Measurements from ENCODE around the gene GALNT1.

Gene GALNT1

DNA sequence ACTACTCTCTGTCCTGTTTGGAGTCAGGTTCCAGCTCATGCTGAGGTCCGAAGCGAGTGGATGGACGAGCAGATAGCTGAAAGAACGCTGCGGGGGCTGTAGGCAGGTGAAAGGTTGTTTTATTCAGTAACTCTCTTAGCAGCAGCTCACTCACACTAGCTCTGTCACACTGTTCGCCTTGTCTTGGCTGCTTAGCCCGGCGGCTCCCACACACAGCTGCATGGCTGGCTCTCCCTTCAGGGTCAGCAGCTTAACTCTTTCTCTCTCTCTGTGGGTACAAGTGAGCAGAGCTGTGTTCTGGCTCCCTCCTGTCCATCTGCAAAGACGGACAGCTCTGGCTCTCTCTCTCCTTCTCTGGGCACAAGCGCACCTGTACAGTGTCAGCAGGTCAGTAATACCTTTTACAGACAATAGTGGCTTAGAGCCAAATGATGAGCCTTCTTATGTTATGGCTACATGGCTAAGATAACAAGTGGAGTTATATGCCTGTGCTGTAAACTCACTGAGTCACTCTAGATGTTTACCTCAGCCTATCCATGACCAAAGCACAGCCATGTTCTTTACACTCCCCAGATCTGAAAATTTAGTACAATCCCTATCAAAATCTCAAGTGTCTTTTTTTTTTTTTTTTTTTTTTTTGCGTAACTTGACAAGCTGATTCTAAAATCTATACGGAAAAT lies 149.3 kb downstream of the GALNT1 start:
- Mint-ChIP-seq H3K36me3 (no peaks in the 10 kb centered on the region), H3K27ac (no peak overlapping the region), H3K9me3 (no peaks in the 10 kb centered on the region), H3K4me1 (peaks cover 12% of the 10 kb centered on the region), H3K4me3 (no peak overlapping the region)
- DNase-seq (ENCODE audit: low spot score in 2 of 2) = no peak
- no peak for ATAC-seq

DNA sequence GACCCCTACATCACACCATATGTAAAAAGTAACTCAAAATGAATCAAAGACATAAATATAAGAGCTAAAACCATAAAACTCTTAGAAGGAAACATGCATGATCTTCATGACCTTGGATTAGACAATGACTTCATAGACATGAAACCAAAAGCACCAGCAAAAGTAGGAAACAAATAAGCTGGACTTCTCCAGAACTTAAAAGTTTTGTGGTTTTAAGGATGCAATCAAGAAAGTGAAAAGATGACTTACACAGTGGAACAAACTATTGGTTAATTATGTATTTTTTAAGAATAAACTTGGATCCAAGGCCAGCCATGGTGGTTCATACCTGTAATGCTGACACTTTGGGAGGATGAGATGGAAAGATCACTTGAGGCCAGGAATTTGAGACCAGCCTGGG lies 150.2 kb downstream of the GALNT1 start:
- Mint-ChIP-seq H3K4me3 (no peak overlapping the region), H3K9me3 (no peaks in the 10 kb centered on the region), H3K4me1 (peaks cover 12% of the 10 kb centered on the region), H3K36me3 (no peaks in the 10 kb centered on the region), H3K27ac (no peak overlapping the region)
- DNase-seq (ENCODE audit: low spot score in 2 of 2) (no peak), ATAC-seq (no peak)

GRCh38 chr18:35732162-35732561 lies 150.6 kb downstream of the GALNT1 start:
- ATAC-seq (no peak), DNase-seq (ENCODE audit: low spot score in 2 of 2) (no peak)
- Mint-ChIP-seq H3K36me3 (no peaks in the 10 kb centered on the region), H3K27ac (no peak overlapping the region), H3K4me3 (no peak overlapping the region), H3K9me3 (no peaks in the 10 kb centered on the region), H3K4me1 (peaks cover 12% of the 10 kb centered on the region)

- Mint-ChIP-seq H3K9me3 (no peaks in the 10 kb centered on the region), H3K4me1 (peaks cover 12% of the 10 kb centered on the region), H3K27ac (no peak overlapping the region), H3K36me3 (no peaks in the 10 kb centered on the region), H3K4me3 (no peak overlapping the region)
- ATAC-seq (no peak), DNase-seq (ENCODE audit: low spot score in 2 of 2) (no peak)
These were observed 151.1 kb downstream of the GALNT1 start for GRCh38 chr18:35732636-35733035.

DNA sequence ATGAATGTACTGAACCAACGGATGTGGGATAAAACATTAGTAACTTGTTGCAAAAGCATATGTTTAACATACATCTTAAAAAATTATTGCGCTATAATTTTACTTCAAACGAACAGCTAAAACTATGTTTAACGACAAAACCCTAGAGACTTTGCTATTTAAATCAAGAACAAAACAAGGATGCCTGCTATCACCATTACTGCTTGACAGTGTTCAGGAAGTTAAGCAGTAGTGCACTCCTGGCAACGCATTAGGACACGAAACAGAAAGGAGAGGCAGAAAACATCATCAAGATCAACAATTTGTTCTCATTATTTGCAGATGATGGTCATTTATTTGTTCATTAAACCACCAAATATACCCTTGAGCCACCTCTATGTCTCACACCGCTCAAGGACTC lies 151.9 kb downstream of the GALNT1 start:
- ATAC-seq (no peak), DNase-seq (ENCODE audit: low spot score in 2 of 2) (no peak)
- Mint-ChIP-seq H3K27ac (no peak overlapping the region), H3K4me1 (peaks cover 12% of the 10 kb centered on the region), H3K36me3 (no peaks in the 10 kb centered on the region), H3K9me3 (no peaks in the 10 kb centered on the region), H3K4me3 (no peak overlapping the region)

- no peak for ATAC-seq
- Mint-ChIP-seq H3K27ac (no peak overlapping the region), H3K36me3 (no peaks in the 10 kb centered on the region), H3K4me1 (no peaks in the 10 kb centered on the region), H3K9me3 (no peaks in the 10 kb centered on the region), H3K4me3 (no peak overlapping the region)
- no peak for DNase-seq (ENCODE audit: low spot score in 2 of 2)
These were observed 155.2 kb downstream of the GALNT1 start for GRCh38 chr18:35736696-35737095.

GRCh38 chr18:35739778-35740177 lies 158.2 kb downstream of the GALNT1 start:
- no peak overlapping the region for H3K4me3 Mint-ChIP-seq
- H3K36me3 Mint-ChIP-seq = no peaks in the 10 kb centered on the region
- ATAC-seq = no peak
- no peaks in the 10 kb centered on the region for H3K4me1 Mint-ChIP-seq
- no peaks in the 10 kb centered on the region for H3K9me3 Mint-ChIP-seq
- H3K27ac Mint-ChIP-seq = no peak overlapping the region
- no peak for DNase-seq (ENCODE audit: low spot score in 2 of 2)

DNA sequence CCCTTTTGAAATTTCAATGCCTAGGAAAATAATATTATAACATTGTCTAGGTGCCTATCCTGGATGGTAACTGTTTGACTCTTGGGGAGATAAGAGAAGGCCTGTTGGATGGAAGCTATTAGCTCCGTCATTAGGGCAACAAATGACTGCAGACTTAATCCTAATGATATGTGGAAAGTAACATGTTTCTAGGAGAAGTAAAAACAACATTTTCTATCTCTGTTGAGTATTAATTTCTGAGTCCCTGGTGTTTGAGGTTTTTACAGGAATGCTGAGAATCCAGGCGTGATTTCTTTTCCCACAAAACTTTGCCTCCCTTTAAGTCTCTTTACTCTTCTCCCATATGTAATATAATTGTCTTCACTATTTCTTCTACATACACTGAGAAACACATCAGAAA lies 159.1 kb downstream of the GALNT1 start:
- Mint-ChIP-seq H3K4me1 (no peaks in the 10 kb centered on the region), H3K27ac (no peak overlapping the region), H3K36me3 (no peaks in the 10 kb centered on the region), H3K4me3 (no peak overlapping the region), H3K9me3 (peaks cover 4% of the 10 kb centered on the region)
- ATAC-seq (no peak), DNase-seq (ENCODE audit: low spot score in 2 of 2) (no peak)

GRCh38 chr18:35743916-35744315 lies 162.4 kb downstream of the GALNT1 start:
- no peak for ATAC-seq
- no peaks in the 10 kb centered on the region for H3K36me3 Mint-ChIP-seq
- H3K4me3 Mint-ChIP-seq = no peak overlapping the region
- H3K9me3 Mint-ChIP-seq = peaks cover 5% of the 10 kb centered on the region
- no peak for DNase-seq (ENCODE audit: low spot score in 2 of 2)
- no peak overlapping the region for H3K27ac Mint-ChIP-seq
- H3K4me1 Mint-ChIP-seq = no peaks in the 10 kb centered on the region

DNA sequence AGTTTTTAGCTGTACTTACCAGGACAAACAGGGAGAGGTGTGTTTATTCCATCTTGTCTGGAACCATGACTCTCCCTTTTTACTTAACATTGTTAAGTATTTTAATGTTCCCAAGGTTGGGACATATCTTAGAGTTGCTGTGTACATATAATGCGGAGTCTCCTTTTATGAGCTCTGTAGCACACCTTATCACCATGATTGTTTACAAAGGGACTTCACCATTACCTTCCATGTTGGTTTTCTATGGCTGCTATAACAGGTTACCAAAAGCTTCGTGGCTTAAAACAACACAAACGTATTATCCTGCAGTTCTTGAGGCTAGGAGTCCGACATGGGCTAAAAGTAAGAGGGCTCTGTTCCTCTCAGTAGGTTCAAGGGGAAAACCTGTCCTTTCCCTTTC lies 164.3 kb downstream of the GALNT1 start:
- H3K4me1 Mint-ChIP-seq = no peaks in the 10 kb centered on the region
- H3K27ac Mint-ChIP-seq = no peak overlapping the region
- no peak for ATAC-seq
- H3K36me3 Mint-ChIP-seq = no peaks in the 10 kb centered on the region
- no peak overlapping the region for H3K4me3 Mint-ChIP-seq
- DNase-seq (ENCODE audit: low spot score in 2 of 2) = no peak
- H3K9me3 Mint-ChIP-seq = peaks cover 5% of the 10 kb centered on the region

DNA sequence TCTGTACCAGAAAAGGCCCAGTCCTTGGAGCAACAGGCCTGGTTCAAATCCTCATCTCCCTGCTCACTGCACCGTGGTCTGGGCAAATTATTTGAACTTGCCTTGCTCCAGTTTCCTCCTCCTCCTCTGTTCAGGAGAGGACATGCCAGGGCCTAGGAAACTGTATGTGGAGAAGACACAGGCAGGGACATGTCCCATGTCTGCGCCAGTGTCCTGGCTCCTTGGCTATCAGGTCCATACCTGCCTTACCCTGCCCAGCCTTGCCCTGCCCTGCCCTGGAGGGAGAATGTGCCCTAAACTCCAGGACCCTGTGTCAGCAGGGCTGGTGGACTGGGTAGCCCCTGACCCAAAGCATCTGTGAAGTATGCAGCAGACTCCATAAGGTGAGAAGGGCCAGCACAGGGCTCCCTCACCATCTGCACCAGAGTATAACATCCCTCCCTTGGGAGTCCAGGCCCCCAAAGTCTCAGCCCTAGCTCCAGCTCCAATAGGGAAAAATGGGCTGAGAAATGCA lies 165.3 kb downstream of the GALNT1 start:
- no peak overlapping the region for H3K4me3 Mint-ChIP-seq
- H3K4me1 Mint-ChIP-seq = no peaks in the 10 kb centered on the region
- DNase-seq (ENCODE audit: low spot score in 2 of 2) = no peak
- no peaks in the 10 kb centered on the region for H3K36me3 Mint-ChIP-seq
- H3K27ac Mint-ChIP-seq = no peak overlapping the region
- H3K9me3 Mint-ChIP-seq = peaks cover 5% of the 10 kb centered on the region
- ATAC-seq = peak; percentile 12

DNA sequence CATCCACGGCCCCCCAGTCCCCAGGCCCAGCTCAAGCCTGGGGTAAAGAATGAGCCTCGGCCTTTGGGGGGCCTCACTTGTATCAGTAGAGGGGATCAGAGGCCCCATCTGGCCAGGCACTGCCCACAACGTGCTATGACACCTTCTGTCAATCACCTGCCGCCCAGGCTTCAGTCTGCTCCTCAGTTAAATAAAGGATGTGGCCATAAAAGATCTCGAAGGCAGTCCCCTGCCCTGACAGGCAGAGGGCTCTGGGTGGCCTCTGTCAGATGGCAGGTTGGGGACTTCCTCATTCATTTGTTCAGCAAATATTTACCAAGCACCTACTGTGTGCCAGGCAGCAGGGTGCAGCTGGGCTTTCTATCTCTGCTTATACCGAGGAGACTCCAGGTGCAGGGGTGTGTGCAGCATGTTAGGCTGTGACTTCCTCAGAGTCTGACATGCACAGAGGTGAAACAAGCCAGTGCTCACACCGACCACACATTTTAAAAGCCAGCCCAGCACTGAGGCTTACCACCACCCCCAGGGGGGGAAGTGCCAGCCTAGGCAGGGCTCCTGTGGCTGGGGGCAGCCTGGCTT lies 166.4 kb downstream of the GALNT1 start:
- H3K4me3 Mint-ChIP-seq = no peak overlapping the region
- no peak overlapping the region for H3K27ac Mint-ChIP-seq
- DNase-seq (ENCODE audit: low spot score in 2 of 2) = no peak
- peak; percentile 22 for ATAC-seq
- H3K36me3 Mint-ChIP-seq = no peaks in the 10 kb centered on the region
- no peaks in the 10 kb centered on the region for H3K4me1 Mint-ChIP-seq
- H3K9me3 Mint-ChIP-seq = peaks cover 5% of the 10 kb centered on the region

DNA sequence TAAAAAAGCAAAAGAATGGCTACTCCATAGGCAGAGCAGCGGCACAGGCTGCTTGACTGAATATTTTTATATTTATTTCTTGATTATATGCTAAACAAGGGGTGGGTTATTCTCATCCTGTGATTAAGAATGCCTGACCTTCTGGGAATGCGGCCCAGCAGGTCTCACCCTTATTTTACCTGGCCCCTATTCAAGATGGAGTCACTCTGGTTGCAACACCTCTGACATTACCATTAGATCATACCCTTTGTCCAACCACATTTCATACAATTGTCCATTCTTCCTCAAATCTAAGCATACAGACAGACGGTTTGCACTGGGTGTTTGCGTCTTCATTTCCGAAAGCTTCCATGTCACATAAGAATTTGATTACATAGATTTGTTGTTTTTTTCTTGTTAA lies 168.2 kb downstream of the GALNT1 start:
- no peaks in the 10 kb centered on the region for H3K36me3 Mint-ChIP-seq
- no peak overlapping the region for H3K27ac Mint-ChIP-seq
- ATAC-seq (no peak), DNase-seq (ENCODE audit: low spot score in 2 of 2) (no peak)
- no peak overlapping the region for H3K4me3 Mint-ChIP-seq
- peaks cover 5% of the 10 kb centered on the region for H3K9me3 Mint-ChIP-seq
- H3K4me1 Mint-ChIP-seq = no peaks in the 10 kb centered on the region

DNA sequence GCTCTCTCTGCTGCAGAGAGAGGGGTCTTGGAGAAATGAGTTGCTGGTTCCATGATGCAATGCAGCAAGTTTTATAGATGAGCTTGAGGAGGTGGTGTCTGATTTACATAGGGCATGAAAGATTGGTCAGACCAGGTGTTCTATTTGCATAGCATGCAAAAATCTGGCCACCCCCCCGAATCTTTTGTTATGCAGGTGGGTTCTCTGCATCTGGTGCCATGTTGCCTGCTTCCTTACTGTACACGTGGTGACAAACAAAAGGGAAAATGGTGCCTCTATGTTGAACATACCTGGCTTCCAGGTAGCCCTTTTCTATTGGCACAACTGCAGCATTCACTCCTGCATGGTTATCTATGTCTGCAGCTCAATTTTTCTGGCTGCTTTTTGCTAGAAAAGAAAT lies 169.4 kb downstream of the GALNT1 start:
- Mint-ChIP-seq H3K4me3 (no peak overlapping the region), H3K27ac (no peak overlapping the region), H3K4me1 (no peaks in the 10 kb centered on the region), H3K9me3 (no peaks in the 10 kb centered on the region), H3K36me3 (no peaks in the 10 kb centered on the region)
- ATAC-seq (no peak), DNase-seq (ENCODE audit: low spot score in 2 of 2) (no peak)

GRCh38 chr18:35753306-35753910 lies 171.9 kb downstream of the GALNT1 start:
- no peaks in the 10 kb centered on the region for H3K4me1 Mint-ChIP-seq
- no peaks in the 10 kb centered on the region for H3K9me3 Mint-ChIP-seq
- no peak for ATAC-seq

GRCh38 chr18:35754464-35754863 lies 172.9 kb downstream of the GALNT1 start:
- Mint-ChIP-seq H3K27ac (no peak overlapping the region), H3K36me3 (no peaks in the 10 kb centered on the region), H3K4me3 (no peak overlapping the region), H3K9me3 (no peaks in the 10 kb centered on the region), H3K4me1 (no peaks in the 10 kb centered on the region)
- DNase-seq (ENCODE audit: low spot score in 2 of 2) (no peak), ATAC-seq (peak; percentile 17)

More at GRCh38 chr18:35753306-35753910, 171.9 kb downstream of the GALNT1 start:
- Mint-ChIP-seq H3K4me3 (no peak overlapping the region), H3K27ac (no peak overlapping the region), H3K36me3 (no peaks in the 10 kb centered on the region)
- no peak for DNase-seq (ENCODE audit: low spot score in 2 of 2)
